Fibroblast of the aortic adventitia (primary cell): ENCODE results near the gene TOX4. TPM values are rescaled to one million over a fixed set of nuclear protein-coding genes. Genes with fewer than 3 reads are reported as not detected.

Source experiments
- DNase-seq: peaks from one replicate; pipeline ENCODE4 v3.0.0-alpha.2; 2010; ENCODE audit warnings: low read depth
- H3K4me3 ChIP-seq: 2 replicates; pipeline ENCODE4 v1.5.1; 2011; ENCODE audit warnings: low read depth, mild to moderate bottlenecking, control low read depth, low read length, moderate library complexity
- total RNA-seq: library from RNA; depleted of rRNA; stranded (reverse); fragments of >200 nt; gene quantifications from 2 replicates; pipeline ENCODE4 v1.2.3, GENCODE V29; 2012; ENCODE audit warnings: low replicate concordance
- TF ChIP-seq, protein P1 (sequence below): IDR thresholded peaks from 2 replicates; pipeline ENCODE4 v1.5.1; 2011; ENCODE audit warnings: mild to moderate bottlenecking, low read length, control low read depth, inconsistent platforms; ENCODE audit not compliant: insufficient read depth

Gene TOX4
- total RNA-seq, 1 donor, result 37.2 TPM

DNA sequence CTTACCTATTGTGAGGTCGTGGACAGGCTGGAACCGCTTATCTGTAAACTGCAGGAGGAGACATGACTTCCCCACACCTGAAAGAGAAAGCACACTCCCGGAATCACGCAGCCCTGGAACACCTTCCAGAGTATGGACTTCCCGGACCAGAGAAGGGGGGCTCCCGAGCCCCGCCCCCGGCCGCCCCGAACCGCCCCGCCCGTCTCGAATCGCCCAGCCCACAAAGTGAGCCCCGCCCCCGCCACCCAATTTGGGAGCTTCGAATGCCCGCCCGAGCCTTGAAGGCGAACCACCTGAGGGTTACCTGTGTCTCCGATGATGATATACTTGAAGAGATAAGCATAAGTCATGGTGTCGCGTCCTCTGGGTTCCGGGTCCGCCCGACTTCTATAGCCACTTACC lies 471 bp upstream of the TOX4 start:
- TF ChIP-seq, protein P1, sequence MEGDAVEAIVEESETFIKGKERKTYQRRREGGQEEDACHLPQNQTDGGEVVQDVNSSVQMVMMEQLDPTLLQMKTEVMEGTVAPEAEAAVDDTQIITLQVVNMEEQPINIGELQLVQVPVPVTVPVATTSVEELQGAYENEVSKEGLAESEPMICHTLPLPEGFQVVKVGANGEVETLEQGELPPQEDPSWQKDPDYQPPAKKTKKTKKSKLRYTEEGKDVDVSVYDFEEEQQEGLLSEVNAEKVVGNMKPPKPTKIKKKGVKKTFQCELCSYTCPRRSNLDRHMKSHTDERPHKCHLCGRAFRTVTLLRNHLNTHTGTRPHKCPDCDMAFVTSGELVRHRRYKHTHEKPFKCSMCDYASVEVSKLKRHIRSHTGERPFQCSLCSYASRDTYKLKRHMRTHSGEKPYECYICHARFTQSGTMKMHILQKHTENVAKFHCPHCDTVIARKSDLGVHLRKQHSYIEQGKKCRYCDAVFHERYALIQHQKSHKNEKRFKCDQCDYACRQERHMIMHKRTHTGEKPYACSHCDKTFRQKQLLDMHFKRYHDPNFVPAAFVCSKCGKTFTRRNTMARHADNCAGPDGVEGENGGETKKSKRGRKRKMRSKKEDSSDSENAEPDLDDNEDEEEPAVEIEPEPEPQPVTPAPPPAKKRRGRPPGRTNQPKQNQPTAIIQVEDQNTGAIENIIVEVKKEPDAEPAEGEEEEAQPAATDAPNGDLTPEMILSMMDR, result no peak
- DNase-seq, result no peak
- peak overlapping the region; percentile 97 for H3K4me3 ChIP-seq

DNA sequence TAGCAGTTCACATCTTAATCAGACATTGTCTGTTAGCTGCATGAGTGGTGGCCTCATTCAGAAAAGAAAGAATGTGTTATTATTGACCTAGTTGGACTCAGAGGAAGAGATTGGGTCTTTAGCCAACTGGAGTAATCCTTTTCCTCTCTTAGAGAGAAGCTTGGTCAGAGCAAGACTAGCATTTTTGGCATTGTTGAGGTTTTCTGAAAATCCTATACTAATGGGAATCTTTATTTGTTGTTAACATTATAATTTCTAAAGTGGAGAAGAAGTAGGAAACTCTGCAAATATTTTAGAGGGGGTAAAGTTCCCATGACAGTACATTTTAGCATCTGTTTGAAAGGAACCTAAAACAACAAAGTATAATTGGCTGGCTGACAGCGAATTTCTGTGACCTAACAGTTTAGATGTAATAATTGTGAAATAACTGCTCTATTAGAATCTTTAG lies 9.7 kb downstream of the TOX4 start:
- DNase-seq, result peak; percentile 43
- TF ChIP-seq, protein P1, result no peak
- no peak overlapping the region for H3K4me3 ChIP-seq

DNA sequence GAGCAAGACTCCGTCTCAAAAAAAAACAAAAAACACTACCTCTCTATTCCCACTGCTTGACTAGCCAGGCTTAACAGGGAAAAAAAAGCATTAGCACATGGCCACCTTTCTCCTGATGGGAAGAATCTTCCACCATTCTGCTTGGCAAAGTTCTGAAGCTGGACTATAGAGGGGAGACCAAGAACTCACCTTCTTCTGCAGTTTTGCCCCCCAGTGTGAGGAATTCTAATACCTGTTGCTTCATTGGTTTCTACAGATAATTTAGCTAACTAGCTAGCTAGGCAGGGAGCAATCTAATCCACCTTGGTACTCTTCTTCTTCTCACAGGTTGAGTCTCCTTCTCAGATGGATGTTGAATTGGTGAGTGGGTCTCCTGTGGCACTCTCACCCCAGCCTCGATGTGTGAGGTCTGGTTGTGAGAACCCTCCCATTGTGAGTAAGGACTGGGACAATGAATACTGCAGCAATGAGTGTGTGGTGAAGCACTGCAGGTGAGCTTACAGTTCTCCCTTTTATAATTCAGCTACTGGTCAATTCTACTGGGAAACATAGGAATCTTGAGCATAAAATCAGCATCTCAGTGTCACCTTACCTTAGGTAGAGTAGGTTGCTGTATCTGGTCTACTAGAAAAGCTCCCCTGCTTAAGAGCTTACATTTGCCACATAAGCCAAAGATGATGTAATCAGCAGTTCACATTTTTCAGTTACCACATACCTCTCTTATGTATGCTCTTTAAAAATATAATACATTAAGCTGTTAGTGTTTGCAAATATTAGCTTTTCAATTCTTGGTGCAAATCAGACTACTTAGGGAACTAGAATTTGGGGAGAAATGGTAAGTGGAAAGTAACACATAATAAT lies 18.1 kb downstream of the TOX4 start:
- peak; percentile 49 for DNase-seq
- TF ChIP-seq, protein P1, result no peak
- H3K4me3 ChIP-seq, result no peak overlapping the region

DNA sequence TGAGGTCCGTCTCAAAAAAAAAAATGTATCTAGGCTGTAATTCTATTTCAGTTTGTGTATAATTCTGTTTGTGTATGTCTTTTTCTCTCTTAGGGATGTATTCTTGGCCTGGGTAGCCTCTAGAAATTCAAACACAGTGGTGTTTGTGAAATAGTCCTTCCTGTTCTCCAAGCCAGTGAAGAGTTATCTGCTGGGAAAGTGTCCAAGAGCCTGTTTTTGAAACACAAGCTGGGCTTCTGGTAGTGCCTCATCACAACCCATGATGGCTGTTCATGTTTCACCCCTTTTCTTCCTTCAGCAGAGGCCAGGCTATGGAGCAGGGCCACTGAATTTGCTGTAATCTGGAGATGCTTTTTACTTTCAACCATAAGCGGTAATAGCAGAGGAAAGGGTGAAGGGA lies 19.5 kb downstream of the TOX4 start:
- H3K4me3 ChIP-seq, result no peak overlapping the region
- DNase-seq, result peak; percentile 57
- TF ChIP-seq, protein P1, result no peak

DNA sequence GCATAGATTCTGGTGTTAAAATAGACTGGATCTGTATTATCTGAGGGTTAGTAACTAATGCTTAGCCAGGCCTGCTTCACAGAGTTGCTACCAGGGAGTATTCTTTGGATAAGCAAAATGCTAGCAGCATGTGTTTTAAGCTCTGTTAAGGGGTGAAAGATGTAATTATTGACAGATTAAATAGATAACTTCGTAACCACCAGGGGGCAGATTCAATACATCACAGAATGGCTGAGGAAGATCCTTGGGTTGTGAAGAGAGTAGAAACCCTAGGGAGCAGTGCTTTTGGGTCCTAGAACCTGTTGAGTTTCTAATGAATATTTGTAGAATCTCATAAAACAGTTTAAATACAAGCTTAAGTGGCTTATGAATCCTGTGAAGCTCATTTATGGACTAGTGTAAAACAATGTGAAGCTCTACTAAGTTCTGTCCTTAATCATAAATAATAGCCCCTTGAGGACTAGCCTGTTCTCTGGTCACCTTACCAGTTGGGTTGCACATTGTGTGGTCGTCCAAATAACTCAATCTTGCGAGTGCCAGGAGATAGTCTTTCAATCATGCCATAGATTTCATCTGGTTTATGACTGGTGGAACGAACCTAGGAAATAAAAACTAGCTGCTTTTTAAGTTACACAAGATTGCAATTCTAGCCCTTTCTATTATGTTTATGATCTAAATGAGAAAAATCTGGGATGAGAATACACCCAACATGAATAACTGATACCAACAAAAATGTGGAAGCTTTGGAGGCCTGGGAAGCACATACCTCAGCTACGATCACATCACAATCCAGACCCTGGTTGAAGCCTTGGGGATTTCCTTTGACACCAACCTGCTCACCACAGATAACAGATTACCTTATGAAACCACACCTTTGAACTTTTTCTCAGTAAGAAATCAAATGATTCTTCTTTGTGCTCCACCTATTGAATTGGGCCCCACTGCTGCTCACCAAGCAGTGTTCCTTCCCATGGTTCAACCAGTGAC lies 21.8 kb downstream of the TOX4 start:
- DNase-seq, result peak; percentile 63
- H3K4me3 ChIP-seq, result no peak overlapping the region
- TF ChIP-seq, protein P1, result peak; percentile 38

DNA sequence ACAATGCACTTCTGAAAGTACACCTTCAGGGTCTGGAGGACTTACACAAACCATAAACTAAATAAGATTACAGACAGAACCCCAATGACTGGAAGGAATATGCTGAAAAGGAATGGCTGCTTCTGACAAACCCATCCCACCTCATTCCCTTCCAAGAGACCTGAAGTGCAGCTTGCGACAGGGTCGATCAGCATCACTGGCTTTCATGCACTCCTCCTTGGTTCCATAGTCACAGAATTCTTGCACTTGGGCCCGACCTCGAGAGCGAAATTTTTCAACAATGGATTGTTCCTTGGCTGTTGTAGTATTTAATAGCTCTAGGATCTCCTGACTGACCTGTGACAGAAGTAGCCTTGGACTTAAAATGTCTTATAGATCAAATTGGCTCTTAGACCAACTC lies 24.6 kb downstream of the TOX4 start:
- TF ChIP-seq, protein P1, result no peak
- H3K4me3 ChIP-seq, result no peak overlapping the region
- DNase-seq, result no peak
